Keratinocyte (primary cell): ENCODE measurements around the gene P2RY13. TPM values are rescaled to one million over a fixed set of nuclear protein-coding genes. Genes with fewer than 3 reads are reported as not detected.

Source experiments
- DNase-seq: peaks from one replicate; pipeline ENCODE4 v3.0.0-alpha.2; 2011; ENCODE audit warnings: low read depth, missing footprints, low spot score
- FAIRE-seq: peaks from 2 replicates; lab custom pipeline; 2011; peaks lifted over from hg19 to GRCh38; lab: Jason Lieb, UNC
- H2AFZ ChIP-seq: 2 replicates; pipeline ENCODE4 v1.6.0; 2012; ENCODE audit warnings: low read length, control low read depth, inconsistent platforms; ENCODE audit not compliant: control insufficient read depth
- H3K27ac ChIP-seq: 2 replicates; pipeline ENCODE4 v1.5.1; 2011; ENCODE audit warnings: low read length; ENCODE audit not compliant: control insufficient read depth, insufficient read depth
- H3K27me3 ChIP-seq: 3 replicates; pipeline ENCODE4 v1.6.0; 2011; ENCODE audit warnings: low read length; ENCODE audit not compliant: control insufficient read depth, insufficient read depth; ENCODE audit errors: extremely low read depth
- H3K36me3 ChIP-seq, 2 experiments: 2 replicates in 1 of 2; 3 replicates in 1 of 2; pipeline ENCODE4 v1.5.1; 2011; ENCODE audit warnings: low read length in 2 of 2, mild to moderate bottlenecking in 1 of 2; ENCODE audit not compliant: control insufficient read depth in 2 of 2, insufficient read depth in 2 of 2; ENCODE audit errors: extremely low read depth in 1 of 2
- H3K4me1 ChIP-seq: 3 replicates; pipeline ENCODE4 v1.5.1; 2011; ENCODE audit warnings: low read length; ENCODE audit not compliant: control insufficient read depth, insufficient read depth; ENCODE audit errors: extremely low read depth
- H3K4me2 ChIP-seq: 3 replicates; pipeline ENCODE4 v1.6.0; 2011; ENCODE audit warnings: low read depth, low read length; ENCODE audit not compliant: control insufficient read depth, insufficient read depth; ENCODE audit errors: extremely low read depth
- H3K4me3 ChIP-seq, 3 experiments: fragments of 200-600 bp in 1 of 3; sonication (generic) in 1 of 3; 2 replicates in 2 of 3; 3 replicates in 1 of 3; pipeline ENCODE4 v1.5.1; 2011 to 2016; ENCODE audit warnings: low read length in 3 of 3, mild to moderate bottlenecking in 3 of 3, control low read depth in 2 of 3, inconsistent platforms in 1 of 3, low read depth in 1 of 3, mixed read lengths in 1 of 3, mixed run types in 1 of 3, moderate library complexity in 1 of 3; ENCODE audit not compliant: control insufficient read depth in 2 of 3, insufficient read depth in 2 of 3; ENCODE audit errors: extremely low read depth in 1 of 3
- H3K79me2 ChIP-seq: 2 replicates; pipeline ENCODE4 v1.6.0; 2012; ENCODE audit warnings: low read length; ENCODE audit not compliant: control insufficient read depth, insufficient read depth
- H3K9ac ChIP-seq: 3 replicates; pipeline ENCODE4 v1.6.0; 2011; ENCODE audit warnings: low read length; ENCODE audit not compliant: control insufficient read depth, insufficient read depth; ENCODE audit errors: extremely low read depth
- H3K9me1 ChIP-seq: 3 replicates; pipeline ENCODE4 v1.6.0; 2011; ENCODE audit warnings: low read length; ENCODE audit not compliant: control insufficient read depth, insufficient read depth; ENCODE audit errors: extremely low read depth
- H3K9me3 ChIP-seq: 2 replicates; pipeline ENCODE4 v1.5.1; 2012; ENCODE audit warnings: low read depth, low read length; ENCODE audit not compliant: control insufficient read depth
- H4K20me1 ChIP-seq: 3 replicates; pipeline ENCODE4 v1.6.0; 2011; ENCODE audit warnings: low read length; ENCODE audit not compliant: control insufficient read depth, insufficient read depth; ENCODE audit errors: extremely low read depth
- CTCF ChIP-seq, 3 experiments: IDR thresholded peaks in 1 of 3; conservative IDR thresholded peaks in 1 of 3; optimal IDR thresholded peaks in 1 of 3; 2 replicates in 2 of 3; 3 replicates in 1 of 3; pipeline versions ENCODE3 to v1.5.1; 2011; ENCODE audit warnings: low read length in 3 of 3, mild to moderate bottlenecking in 3 of 3, moderate library complexity in 2 of 3, control low read depth in 1 of 3, inconsistent platforms in 1 of 3; ENCODE audit not compliant: insufficient read depth in 2 of 3; ENCODE audit errors: extremely low read depth in 1 of 3
- EZH2 ChIP-seq: IDR thresholded peaks from one replicate; pipeline ENCODE4 v1.6.1; 2012; ENCODE audit warnings: inconsistent platforms, mild to moderate bottlenecking, low read length, moderate library complexity
- dilution Hi-C: fragments of 300-500 bp; cut with MboI; formaldehyde crosslinking; loops from one replicate; pipeline ENCODE4 v1.7.0; 2020; ENCODE audit warnings: low sequenced_read_pairs; ENCODE audit not compliant: extremely low pct_ligation_motif_present
- polyA plus RNA-seq, 5 experiments: library from polyadenylated mRNA; depleted of rRNA in 3 of 5; stranded (reverse) in 3 of 5; stranded (forward) in 1 of 5; unstranded in 1 of 5; fragments of >200 nt; gene quantifications; 1 replicate in 1 of 5; 2 replicates in 3 of 5; 3 replicates in 1 of 5; pipeline versions ENCODE4 v1.2.1 to v1.2.3, GENCODE V29; 2011 to 2012; ENCODE audit warnings: missing spikeins in 2 of 5, low read depth in 1 of 5, low replicate concordance in 1 of 5

P2RY13 gene
- polyA plus RNA-seq, 1 donor (not counting 4 experiments of a cell fraction or from before 2014, with no cell fraction given): not detected

- Histone ChIP-seq H3K4me3 (no peak overlapping the region), H4K20me1 (no peaks in the 10 kb centered on the region), H3K27ac (no peak overlapping the region), H2AFZ (no peak overlapping the region), H3K79me2 (no peaks in the 10 kb centered on the region), H3K36me3 (no peaks in the 10 kb centered on the region), H3K4me2 (no peak overlapping the region), H3K4me1 (no peaks in the 10 kb centered on the region), H3K27me3 (no peaks in the 10 kb centered on the region), H3K9me3 (no peaks in the 10 kb centered on the region), H3K9me1 (no peaks in the 10 kb centered on the region), H3K9ac (no peak overlapping the region)
- TF ChIP-seq CTCF (optimal IDR thresholded peaks at IDR 0.05 in 1 of 3, IDR thresholded peaks at IDR 0.05 in 1 of 3, conservative IDR thresholded peaks at IDR 0.05 in 1 of 3; ENCODE audit: extremely low read depth in 1 of 3, insufficient read depth in 2 of 3, low read length in 3 of 3) (no peak), EZH2 (no peak)
- FAIRE-seq: no peak
- dilution Hi-C loops: no loop called here
- no peak for DNase-seq
Measured at GRCh38 chr3:151347432-151347831, 18.1 kb upstream of the P2RY13 start.

DNA sequence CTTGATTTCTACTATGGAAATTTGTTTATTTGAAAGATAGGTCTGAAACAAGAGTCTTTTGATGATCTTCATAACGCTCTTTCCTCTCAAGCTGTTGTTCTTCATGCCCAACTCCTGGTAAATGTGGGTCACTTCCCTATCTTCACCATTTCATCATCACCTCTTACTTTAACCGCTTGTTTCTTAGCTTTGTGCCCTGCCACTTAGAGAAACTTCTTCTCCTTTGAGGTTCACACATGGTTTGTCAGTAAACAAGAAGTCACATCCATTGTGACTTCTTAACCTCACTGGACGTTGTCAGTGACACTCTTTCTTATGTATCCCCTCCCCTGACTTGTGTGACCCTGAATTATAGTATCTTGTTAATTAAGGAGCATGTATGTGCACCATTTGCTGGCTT, 16.9 kb upstream of the P2RY13 start:
- no peaks in the 10 kb centered on the region for H3K9me3 ChIP-seq
- H3K9me1 ChIP-seq: no peaks in the 10 kb centered on the region
- dilution Hi-C loops: no loop called here
- no peak overlapping the region for H3K4me3 ChIP-seq
- H3K4me1 ChIP-seq: no peaks in the 10 kb centered on the region
- H3K27me3 ChIP-seq: no peaks in the 10 kb centered on the region
- no peak for FAIRE-seq
- no peak overlapping the region for H3K27ac ChIP-seq
- no peak overlapping the region for H3K4me2 ChIP-seq
- no peak for TF ChIP-seq CTCF (optimal IDR thresholded peaks at IDR 0.05 in 1 of 3, IDR thresholded peaks at IDR 0.05 in 1 of 3, conservative IDR thresholded peaks at IDR 0.05 in 1 of 3; ENCODE audit: extremely low read depth in 1 of 3, insufficient read depth in 2 of 3, low read length in 3 of 3)
- TF ChIP-seq EZH2: no peak
- no peaks in the 10 kb centered on the region for H3K79me2 ChIP-seq
- H3K36me3 ChIP-seq: no peaks in the 10 kb centered on the region
- DNase-seq: no peak
- H4K20me1 ChIP-seq: no peaks in the 10 kb centered on the region
- H3K9ac ChIP-seq: no peak overlapping the region
- no peak overlapping the region for H2AFZ ChIP-seq
